ENCODE data around the gene LMAN1L.

- TF ChIP-seq CTCF (IDR thresholded peaks at IDR 0.05; ENCODE audit: low read length) = no peak
- TF ChIP-seq EZH2 (IDR thresholded peaks at IDR 0.05; ENCODE audit: borderline replicate concordance, low read length) = no peak
These were observed 38.8 kb upstream of the LMAN1L start for GRCh38 chr15:74773731-74774252.
